Anterior cingulate cortex (tissue), 58 donors: ENCODE measurements around the gene SERPINB1.
"Not testable (repeated sequence)": the region's sequence is repeated elsewhere in the genome, so short reads cannot be mapped to it uniquely, and the experiment has no call there.

Source experiments
- DNase-seq, 58 donors: peaks; one replicate each; lab custom pipeline; 2025; lab: John Stamatoyannopoulos, UW

The SERPINB1 gene

DNA sequence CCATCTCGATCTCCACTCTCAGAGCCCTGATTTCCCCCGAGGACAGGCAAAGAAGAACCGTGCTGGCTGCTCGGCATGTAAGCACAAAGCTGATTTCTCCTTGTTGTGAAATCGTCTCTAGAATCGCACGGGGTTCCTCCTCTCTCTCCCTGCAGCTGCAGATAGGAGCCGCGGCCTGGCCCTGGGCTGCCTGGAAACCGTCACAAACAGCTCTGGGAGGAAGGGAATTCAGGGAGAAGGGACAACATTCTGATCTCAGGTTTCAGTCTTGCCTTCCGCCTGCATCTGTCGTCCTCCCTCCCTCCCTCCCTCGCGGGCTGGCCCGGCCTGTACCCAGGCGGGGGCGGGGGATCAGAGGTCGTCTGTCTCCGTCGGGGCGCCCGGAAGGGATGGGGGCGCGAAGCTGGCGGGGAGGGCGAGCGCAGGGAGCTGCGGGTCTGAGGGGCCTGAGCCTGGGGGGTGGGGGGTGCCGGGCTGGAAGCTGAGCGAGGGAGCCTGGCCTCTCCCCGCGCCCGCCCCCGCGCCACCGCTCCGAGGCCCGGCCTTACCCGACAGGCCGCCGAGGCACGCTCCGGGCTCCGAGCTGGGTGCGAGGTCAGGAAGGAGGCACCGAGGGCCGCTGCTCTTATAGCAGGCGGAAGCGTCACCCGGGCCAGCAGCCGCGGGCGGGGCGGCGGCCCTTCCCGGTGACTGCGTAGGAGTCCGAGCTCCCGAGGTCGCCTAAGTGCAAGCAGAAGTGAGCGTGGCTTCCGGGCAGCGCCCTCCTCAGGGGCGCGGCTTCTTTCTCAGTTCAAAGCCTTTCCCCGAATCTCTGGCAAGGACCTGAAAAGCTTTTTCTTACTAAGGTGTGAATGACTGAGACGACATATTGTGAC is at the start of gene SERPINB1:
SERPINB1 (minus strand) TSS at position 600 of the 875 bp plus-strand sequence. CDS start 1,277 bp downstream, outside the sequence.
- peak in 44 of 58 donors; percentile 24 to 84 (median 56) for DNase-seq

DNA sequence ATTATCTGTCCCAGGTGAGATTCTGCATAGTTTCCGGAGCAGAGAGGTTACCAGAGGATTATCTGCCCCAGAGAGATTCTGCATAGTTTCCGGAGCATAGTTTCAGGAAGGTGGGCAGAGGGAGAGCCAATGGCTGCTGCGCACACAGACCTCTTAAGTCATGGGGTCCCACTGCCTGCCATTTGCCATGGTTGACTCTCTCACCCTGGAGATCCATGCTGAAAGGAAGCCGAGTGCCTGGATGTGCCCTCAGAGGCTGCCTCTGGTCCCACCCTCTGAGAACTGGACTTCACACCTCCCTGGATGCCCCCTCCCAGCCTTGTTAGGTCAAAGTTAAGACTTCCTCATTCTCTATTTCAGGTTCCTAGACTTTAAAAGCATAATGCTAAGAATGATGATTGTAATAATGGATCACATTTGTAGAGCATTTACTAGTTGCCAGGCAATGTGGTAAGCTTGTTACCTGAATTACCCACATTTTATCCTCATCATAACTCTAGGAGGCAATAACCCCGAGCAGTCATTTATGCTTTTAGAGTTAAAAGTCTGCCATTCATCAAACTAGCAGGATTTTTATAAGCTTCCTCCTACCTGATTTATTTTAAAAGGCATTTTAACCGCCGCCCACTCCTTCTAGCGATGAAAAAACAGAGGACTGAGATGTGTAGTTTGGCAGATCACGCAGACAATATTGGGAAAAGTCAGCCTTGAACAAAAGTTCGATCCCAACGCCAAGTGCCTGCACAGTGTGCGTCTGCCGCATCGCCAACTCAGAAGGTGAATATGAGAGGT is 49.5 kb upstream of the SERPINB1 start:
- DNase-seq: no peak

DNA sequence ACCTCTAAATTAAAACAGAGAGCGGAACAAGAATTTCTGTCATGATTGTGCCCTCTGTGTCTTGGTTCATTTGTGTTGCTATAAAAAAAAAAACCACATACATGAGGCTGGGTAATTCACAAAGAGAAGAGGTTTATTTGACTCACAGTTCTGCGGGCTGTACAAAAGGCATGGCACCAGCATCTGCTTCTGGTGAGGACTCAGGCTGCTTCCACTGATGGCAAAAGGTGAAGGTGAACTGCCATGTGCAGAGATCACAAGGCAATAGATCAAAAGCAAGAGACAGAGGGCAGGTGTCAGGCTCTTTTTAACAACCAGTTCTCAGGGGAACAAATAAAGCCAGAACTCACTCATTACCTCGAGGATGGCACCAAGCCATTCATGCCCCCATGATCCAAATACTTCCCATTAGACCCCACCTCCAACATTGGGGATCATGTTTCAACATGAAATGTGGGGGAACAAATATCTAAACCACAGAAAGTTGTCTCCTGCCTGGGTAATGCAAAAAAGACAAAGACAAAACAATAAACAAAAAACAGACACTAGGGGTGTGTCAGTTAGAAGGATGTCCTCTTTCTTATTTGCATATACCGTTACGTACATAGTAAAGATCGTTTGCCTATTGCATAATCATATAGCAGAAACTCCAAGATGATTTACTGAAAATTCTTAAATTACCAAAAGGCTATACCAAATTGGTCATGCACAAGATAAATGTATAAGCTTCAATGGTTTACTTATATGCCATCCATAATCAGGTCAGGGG is 44.5 kb upstream of the SERPINB1 start:
- no peak for DNase-seq

DNA sequence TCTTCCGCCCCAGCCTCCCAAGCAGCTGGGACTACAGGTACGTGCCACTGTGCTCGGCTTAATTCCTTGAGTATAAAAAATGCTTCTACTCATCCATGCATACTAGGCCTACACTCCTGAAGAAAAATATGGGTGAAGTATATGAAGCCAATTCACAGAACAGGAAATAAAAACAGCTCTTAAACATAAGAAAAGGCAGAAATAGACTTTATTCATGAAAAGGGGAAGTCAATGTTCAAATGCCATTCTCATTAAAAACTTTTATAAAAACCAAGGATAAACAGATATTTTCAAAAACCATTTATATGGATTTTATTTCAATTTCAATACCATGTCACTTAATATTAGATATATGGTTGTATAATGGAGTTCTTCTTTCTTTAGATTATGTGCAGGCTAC is 43.1 kb upstream of the SERPINB1 start:
- DNase-seq: no peak

DNA sequence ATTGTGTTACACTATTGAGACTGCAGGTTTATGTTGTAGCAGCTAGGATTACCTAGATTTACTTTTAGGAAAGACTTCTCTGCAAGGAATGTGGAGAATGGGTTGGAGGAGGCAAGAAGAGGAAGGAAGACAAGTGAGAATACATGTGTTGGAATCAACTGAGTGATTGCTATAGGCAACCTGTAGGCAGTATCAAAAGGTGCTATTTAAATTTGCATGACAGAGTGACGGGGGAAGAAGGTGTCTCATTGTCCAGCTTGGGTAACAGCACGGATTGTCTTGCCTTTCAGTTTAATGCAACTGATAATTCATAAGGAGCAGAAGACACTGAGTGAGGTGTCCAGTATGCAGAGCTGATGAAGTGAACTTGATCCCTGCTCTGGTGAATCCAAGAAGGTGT is 42.0 kb upstream of the SERPINB1 start:
- DNase-seq: no peak

GRCh38 chr6:2881423-2881822 is 39.8 kb upstream of the SERPINB1 start:
- no peak for DNase-seq

GRCh38 chr6:2880156-2880555 is 38.5 kb upstream of the SERPINB1 start:
- DNase-seq: not testable (repeated sequence)

GRCh38 chr6:2877960-2878359 is 36.3 kb upstream of the SERPINB1 start:
- DNase-seq: no peak

GRCh38 chr6:2877057-2877882 is 35.6 kb upstream of the SERPINB1 start:
- DNase-seq: no peak

DNA sequence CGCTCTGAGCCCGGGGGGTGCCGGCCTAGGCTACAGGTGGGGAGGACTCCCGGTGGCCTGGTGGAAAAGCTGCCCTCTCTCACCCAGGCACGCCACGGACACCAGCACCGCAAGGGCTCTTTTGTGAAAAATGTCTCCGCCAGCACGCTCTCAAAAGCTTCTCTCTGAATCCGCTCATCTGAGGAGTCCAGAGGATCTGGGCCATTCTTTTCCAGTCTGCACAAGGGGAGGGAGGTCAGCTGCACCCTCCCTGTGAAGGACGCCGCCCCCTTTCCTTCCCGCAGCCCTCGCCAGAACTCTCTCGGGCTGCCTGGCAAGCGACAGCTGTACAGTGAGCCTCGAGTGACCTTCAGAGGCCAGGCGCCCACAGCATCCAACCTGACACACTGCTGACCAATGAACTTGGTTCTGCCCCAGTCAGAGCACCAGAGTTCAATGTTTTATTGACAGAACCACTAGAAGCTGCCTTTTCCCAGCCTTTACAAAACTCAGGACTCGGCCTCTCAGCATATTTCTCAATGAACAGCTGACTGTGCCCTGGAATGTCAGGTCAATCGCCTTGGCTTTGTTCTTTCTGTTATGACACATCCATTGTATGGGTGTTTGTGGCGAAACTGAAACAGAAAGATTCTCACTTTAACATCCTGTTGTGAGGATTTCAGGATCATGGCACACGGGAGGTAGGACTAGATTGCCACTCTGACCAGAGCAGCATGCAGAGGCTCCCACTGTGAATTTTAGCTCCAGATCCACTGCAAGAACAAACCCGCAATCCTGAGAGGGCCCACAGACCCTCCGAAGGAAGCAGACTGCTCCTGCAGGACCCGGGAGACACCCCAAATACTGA is 34.8 kb upstream of the SERPINB1 start:
- peak in 17 of 58 donors; percentile 14 to 67 (median 27) for DNase-seq

GRCh38 chr6:2875359-2876191 is 33.9 kb upstream of the SERPINB1 start:
- DNase-seq: peak in 5 of 58 donors; percentile 12 to 64 (median 29)

GRCh38 chr6:2873643-2874042 is 32.0 kb upstream of the SERPINB1 start:
- no peak for DNase-seq

- DNase-seq: no peak
Observed at GRCh38 chr6:2872423-2873358, 31.0 kb upstream of the SERPINB1 start.

DNA sequence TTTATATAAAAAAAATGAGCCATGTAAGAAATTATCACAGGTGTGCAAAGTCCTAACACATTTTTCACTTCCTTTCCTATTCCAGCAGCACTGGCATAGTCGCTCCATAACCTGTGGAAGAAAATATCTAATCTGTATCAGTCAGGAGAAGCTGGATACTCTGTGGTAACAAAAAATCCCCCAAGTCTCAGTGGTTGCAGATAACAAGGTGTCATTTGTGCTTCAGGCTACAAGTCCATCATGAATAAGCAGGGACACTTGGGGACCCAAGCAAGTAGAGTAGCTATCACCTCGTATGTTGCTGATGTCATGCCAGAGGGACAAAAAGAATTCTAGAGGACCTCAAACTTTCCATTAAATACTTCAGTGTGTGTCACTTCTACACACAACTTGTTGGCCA is 30.3 kb upstream of the SERPINB1 start:
- DNase-seq: no peak

DNA sequence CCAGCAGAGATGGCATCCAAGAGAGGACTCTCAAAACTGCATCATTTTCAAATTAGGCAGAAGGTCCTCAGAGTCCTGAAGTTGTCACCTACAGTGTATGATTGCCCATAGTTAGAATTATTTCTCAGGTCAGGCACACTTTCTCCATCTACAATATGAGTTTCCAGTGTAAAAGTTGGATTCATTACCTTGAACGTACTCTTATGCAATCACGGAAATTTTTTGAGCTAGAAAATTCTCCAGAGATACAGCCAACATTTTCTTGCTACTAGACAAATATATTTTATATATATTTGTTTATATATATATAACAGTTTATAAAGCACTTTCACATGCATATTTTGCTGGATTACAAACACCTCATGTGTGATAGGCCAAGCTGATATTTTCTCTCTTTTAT is 29.4 kb upstream of the SERPINB1 start:
- no peak for DNase-seq

- DNase-seq: no peak
Observed at GRCh38 chr6:2870046-2870636, 28.5 kb upstream of the SERPINB1 start.
